ENCODE measurements around the gene PRKAR1B. TPM values are rescaled to one million over a fixed set of nuclear protein-coding genes. Genes with fewer than 3 reads are reported as not detected.

The PRKAR1B gene
- total RNA-seq, 2 experiments from 2014 or later: 22.5 to 41.6 TPM

DNA sequence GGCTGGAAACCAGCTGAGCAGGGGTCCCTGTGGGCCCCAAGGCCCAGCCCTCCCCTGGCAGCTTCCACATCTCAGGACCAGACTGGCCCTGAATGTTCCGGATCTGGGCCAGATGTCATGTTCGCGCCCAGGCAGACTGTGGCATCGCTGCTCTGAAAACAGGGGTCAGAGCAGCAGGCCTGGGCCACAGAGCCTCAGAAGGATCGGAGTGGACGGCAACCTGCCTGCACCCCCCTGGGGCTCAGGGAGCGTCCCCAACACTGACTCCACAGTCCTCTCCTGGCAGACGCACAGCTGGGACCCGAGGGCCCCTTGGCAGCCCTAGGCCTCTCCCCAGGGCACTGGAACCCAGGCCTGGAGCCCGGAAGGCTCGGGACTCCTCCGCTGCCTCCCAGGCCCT lies 91.9 kb downstream of the PRKAR1B start:
- no peaks in the 10 kb centered on the region for H3K79me2 ChIP-seq (ENCODE audit: insufficient read depth, low read depth, low read length)
- no peaks in the 10 kb centered on the region for H3K9me2 ChIP-seq (ENCODE audit: insufficient read depth, low read length)
- no peak overlapping the region for H3K4me2 ChIP-seq (ENCODE audit: low read length)
- H3K4me3 ChIP-seq (ENCODE audit: low read depth, low read length, poor library complexity, severe bottlenecking): no peak overlapping the region
- H3K9me3 ChIP-seq (ENCODE audit: low read length): no peaks in the 10 kb centered on the region
- H2AFZ ChIP-seq (ENCODE audit: low read length): no peak overlapping the region
- no peak for DNase-seq (ENCODE audit: low spot score)
- H4K20me1 ChIP-seq (ENCODE audit: insufficient read depth, low read length): no peaks in the 10 kb centered on the region
- no peak overlapping the region for H3K27ac ChIP-seq (ENCODE audit: low read depth, low read length, poor library complexity, severe bottlenecking)
- H3K4me1 ChIP-seq (ENCODE audit: insufficient read depth, low read length, poor library complexity, severe bottlenecking): no peaks in the 10 kb centered on the region
- POLR2A ChIA-PET: interaction anchor here (0.6 kb wide), 1 partner anchor 739 kb away, joined by 3 read pairs; no protein-coding TSS in a partner anchor
- no peaks in the 10 kb centered on the region for H3K36me3 ChIP-seq (ENCODE audit: insufficient read depth, low read length)
- CTCF ChIA-PET (ENCODE audit: unreplicated experiment): no interaction called here
- TF ChIP-seq EZH2phosphoT487 (IDR thresholded peaks at IDR 0.05; ENCODE audit: borderline replicate concordance, low read depth, low read length): no peak
- TF ChIP-seq, protein P1, sequence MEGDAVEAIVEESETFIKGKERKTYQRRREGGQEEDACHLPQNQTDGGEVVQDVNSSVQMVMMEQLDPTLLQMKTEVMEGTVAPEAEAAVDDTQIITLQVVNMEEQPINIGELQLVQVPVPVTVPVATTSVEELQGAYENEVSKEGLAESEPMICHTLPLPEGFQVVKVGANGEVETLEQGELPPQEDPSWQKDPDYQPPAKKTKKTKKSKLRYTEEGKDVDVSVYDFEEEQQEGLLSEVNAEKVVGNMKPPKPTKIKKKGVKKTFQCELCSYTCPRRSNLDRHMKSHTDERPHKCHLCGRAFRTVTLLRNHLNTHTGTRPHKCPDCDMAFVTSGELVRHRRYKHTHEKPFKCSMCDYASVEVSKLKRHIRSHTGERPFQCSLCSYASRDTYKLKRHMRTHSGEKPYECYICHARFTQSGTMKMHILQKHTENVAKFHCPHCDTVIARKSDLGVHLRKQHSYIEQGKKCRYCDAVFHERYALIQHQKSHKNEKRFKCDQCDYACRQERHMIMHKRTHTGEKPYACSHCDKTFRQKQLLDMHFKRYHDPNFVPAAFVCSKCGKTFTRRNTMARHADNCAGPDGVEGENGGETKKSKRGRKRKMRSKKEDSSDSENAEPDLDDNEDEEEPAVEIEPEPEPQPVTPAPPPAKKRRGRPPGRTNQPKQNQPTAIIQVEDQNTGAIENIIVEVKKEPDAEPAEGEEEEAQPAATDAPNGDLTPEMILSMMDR (conservative IDR thresholded peaks at IDR 0.05; ENCODE audit: low read length): no peak
- intact Hi-C loops (cut with micrococcal nuclease; ENCODE audit: unreplicated experiment): no loop called here
- BruUV-seq (replicated peaks): no TSS peak

DNA sequence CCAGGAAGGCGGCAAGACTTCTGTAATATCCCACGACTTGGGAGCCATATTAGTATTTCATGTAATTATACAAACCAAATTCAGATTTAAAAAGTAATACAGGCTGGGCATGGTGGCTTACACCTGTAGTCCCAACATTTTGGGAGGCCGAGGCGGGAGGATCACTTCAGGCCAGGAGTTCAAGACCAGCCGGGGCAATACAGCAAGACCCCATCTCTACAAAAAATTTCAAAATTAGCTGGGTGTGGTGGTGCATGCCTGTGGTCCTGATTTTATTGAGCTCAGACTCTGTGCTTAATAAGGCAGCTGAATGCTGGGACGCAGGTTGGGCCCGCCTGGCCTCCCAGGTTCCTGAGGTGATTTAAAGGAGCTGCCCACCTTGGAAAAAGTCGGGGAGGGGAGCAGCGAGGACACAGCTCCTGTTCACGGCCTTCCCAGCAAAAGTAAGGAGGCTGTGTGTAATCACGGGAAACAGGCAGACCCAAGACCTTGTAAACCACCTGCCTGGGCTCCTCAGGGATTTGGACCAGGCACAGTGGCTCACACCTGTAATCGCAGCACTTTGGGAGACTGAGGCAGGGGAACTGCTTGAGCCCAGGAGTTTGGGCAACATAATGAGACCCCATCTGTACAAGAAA lies 93.6 kb downstream of the PRKAR1B start:
- CTCF ChIA-PET (ENCODE audit: unreplicated experiment): interaction anchor here (0.6 kb wide), 1 partner anchor 371 kb away, joined by 3 read pairs; no protein-coding TSS in a partner anchor
- no peak for DNase-seq (ENCODE audit: low spot score)
- H3K4me2 ChIP-seq (ENCODE audit: low read length): no peak overlapping the region
- no peaks in the 10 kb centered on the region for H3K9me2 ChIP-seq (ENCODE audit: insufficient read depth, low read length)
- H3K4me3 ChIP-seq (ENCODE audit: low read depth, low read length, poor library complexity, severe bottlenecking): no peak overlapping the region
- intact Hi-C loops (cut with micrococcal nuclease; ENCODE audit: unreplicated experiment): no loop called here
- no peak for TF ChIP-seq EZH2phosphoT487 (IDR thresholded peaks at IDR 0.05; ENCODE audit: borderline replicate concordance, low read depth, low read length)
- TF ChIP-seq, protein P1 (conservative IDR thresholded peaks at IDR 0.05; ENCODE audit: low read length): no peak
- no peak overlapping the region for H3K27ac ChIP-seq (ENCODE audit: low read depth, low read length, poor library complexity, severe bottlenecking)
- POLR2A ChIA-PET: no interaction called here
- no peak overlapping the region for H2AFZ ChIP-seq (ENCODE audit: low read length)
- H3K4me1 ChIP-seq (ENCODE audit: insufficient read depth, low read length, poor library complexity, severe bottlenecking): no peaks in the 10 kb centered on the region
- no peaks in the 10 kb centered on the region for H4K20me1 ChIP-seq (ENCODE audit: insufficient read depth, low read length)
- H3K36me3 ChIP-seq (ENCODE audit: insufficient read depth, low read length): no peaks in the 10 kb centered on the region
- no TSS peak for BruUV-seq (replicated peaks)
- H3K79me2 ChIP-seq (ENCODE audit: insufficient read depth, low read depth, low read length): no peaks in the 10 kb centered on the region
- H3K9me3 ChIP-seq (ENCODE audit: low read length): no peaks in the 10 kb centered on the region

DNA sequence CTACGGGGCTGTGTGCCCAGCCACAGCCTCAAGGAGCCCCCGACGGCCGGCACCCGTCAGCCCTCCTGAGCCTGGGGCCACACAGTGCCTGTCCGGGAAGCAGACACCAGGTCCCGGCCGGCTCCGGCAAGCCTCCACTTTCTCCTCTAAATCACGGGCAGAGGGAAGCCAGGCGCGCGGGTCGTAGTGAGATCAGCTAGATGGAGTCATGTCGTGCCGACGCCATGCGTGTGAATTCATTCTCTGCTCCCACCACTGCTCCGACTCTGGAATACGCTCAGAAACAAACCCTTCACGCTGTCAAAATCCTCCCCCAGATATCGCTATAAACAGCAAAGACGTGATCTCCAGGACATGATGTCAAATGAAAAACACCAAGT lies 94.3 kb downstream of the PRKAR1B start:
- no peak for DNase-seq (ENCODE audit: low spot score)
- no peaks in the 10 kb centered on the region for H4K20me1 ChIP-seq (ENCODE audit: insufficient read depth, low read length)
- POLR2A ChIA-PET: no interaction called here
- TF ChIP-seq, protein P1 (conservative IDR thresholded peaks at IDR 0.05; ENCODE audit: low read length): no peak
- TF ChIP-seq EZH2phosphoT487 (IDR thresholded peaks at IDR 0.05; ENCODE audit: borderline replicate concordance, low read depth, low read length): no peak
- no peaks in the 10 kb centered on the region for H3K9me2 ChIP-seq (ENCODE audit: insufficient read depth, low read length)
- CTCF ChIA-PET (ENCODE audit: unreplicated experiment): interaction anchor here (0.6 kb wide), 1 partner anchor 370 kb away, joined by 3 read pairs; no protein-coding TSS in a partner anchor
- no peaks in the 10 kb centered on the region for H3K36me3 ChIP-seq (ENCODE audit: insufficient read depth, low read length)
- no peak overlapping the region for H3K4me3 ChIP-seq (ENCODE audit: low read depth, low read length, poor library complexity, severe bottlenecking)
- BruUV-seq (replicated peaks): no TSS peak
- no peaks in the 10 kb centered on the region for H3K79me2 ChIP-seq (ENCODE audit: insufficient read depth, low read depth, low read length)
- no peak overlapping the region for H3K27ac ChIP-seq (ENCODE audit: low read depth, low read length, poor library complexity, severe bottlenecking)
- no peaks in the 10 kb centered on the region for H3K4me1 ChIP-seq (ENCODE audit: insufficient read depth, low read length, poor library complexity, severe bottlenecking)
- intact Hi-C loops (cut with micrococcal nuclease; ENCODE audit: unreplicated experiment): no loop called here
- H3K4me2 ChIP-seq (ENCODE audit: low read length): no peak overlapping the region
- no peaks in the 10 kb centered on the region for H3K9me3 ChIP-seq (ENCODE audit: low read length)
- H2AFZ ChIP-seq (ENCODE audit: low read length): no peak overlapping the region
